HepG2 (cell line): ENCODE data around the gene ABI3BP. TPM values are rescaled to one million over a fixed set of nuclear protein-coding genes. Genes with fewer than 3 reads are reported as not detected.

Experiments used
- ARID4A ChIP-seq: sonication (generic); formaldehyde crosslinking; IDR thresholded peaks from 2 replicates; pipeline ENCODE4 v1.5.0; 2020; ENCODE audit warnings: mild to moderate bottlenecking, missing genetic modification reagents, borderline replicate concordance
- CC2D1A ChIP-seq: sonication (generic); formaldehyde crosslinking; IDR thresholded peaks from 2 replicates; pipeline ENCODE4 v1.8.1; 2023; ENCODE audit warnings: mild to moderate bottlenecking, missing genetic modification reagents
- DRAP1 ChIP-seq: IDR thresholded peaks from 2 replicates; pipeline ENCODE4 v1.6.1; 2016; ENCODE audit warnings: missing genetic modification reagents, missing compliant biosample characterization
- ELF3 ChIP-seq: IDR thresholded peaks from 2 replicates; pipeline ENCODE4 v1.6.1; 2016; ENCODE audit warnings: missing genetic modification reagents, missing compliant biosample characterization
- ERF ChIP-seq: IDR thresholded peaks from 2 replicates; pipeline ENCODE4 v1.6.1; 2018; ENCODE audit warnings: missing biosample characterization, missing genetic modification reagents
- KLF12 ChIP-seq: sonication (generic); formaldehyde crosslinking; IDR thresholded peaks from 2 replicates; pipeline ENCODE4 v1.4.0; 2020; ENCODE audit warnings: missing genetic modification reagents, borderline replicate concordance
- KLF13 ChIP-seq: sonication (generic); formaldehyde crosslinking; IDR thresholded peaks from 2 replicates; pipeline ENCODE4 v1.4.0; 2020; ENCODE audit warnings: mild to moderate bottlenecking, missing genetic modification reagents
- NFAT5 ChIP-seq: sonication (generic); formaldehyde crosslinking; IDR thresholded peaks from 2 replicates; pipeline ENCODE4 v1.4.0; 2020; ENCODE audit warnings: missing genetic modification reagents
- NFIC ChIP-seq: IDR thresholded peaks from 2 replicates; pipeline ENCODE4 v1.6.1; 2012; ENCODE audit warnings: mild to moderate bottlenecking, low read length, inconsistent platforms
- NR2F1 ChIP-seq, 2 experiments: fragments of 450-650 bp in 1 of 2; formaldehyde crosslinking in 1 of 2; IDR thresholded peaks; 2 replicates each; pipeline versions ENCODE4 v1.5.0 to v1.6.1; 2016 to 2020; ENCODE audit warnings: mild to moderate bottlenecking in 1 of 2, missing compliant biosample characterization in 1 of 2, missing genetic modification reagents in 1 of 2, moderate library complexity in 1 of 2
- SP140L ChIP-seq: sonication (generic); formaldehyde crosslinking; IDR thresholded peaks from 2 replicates; pipeline ENCODE4 v1.4.0; 2020; ENCODE audit warnings: missing genetic modification reagents, borderline replicate concordance
- THYN1 ChIP-seq: sonication (generic); formaldehyde crosslinking; IDR thresholded peaks from 2 replicates; pipeline ENCODE4 v1.8.1; 2023; ENCODE audit warnings: low read depth, mild to moderate bottlenecking, moderate library complexity, missing genetic modification reagents, borderline replicate concordance
- XRCC5 ChIP-seq: fragments of 200-400 bp; formaldehyde crosslinking; optimal IDR thresholded peaks from 2 replicates; pipeline ENCODE3; 2017; ENCODE audit warnings: mild to moderate bottlenecking, low read length
- ZIK1 ChIP-seq: sonication (generic); formaldehyde crosslinking; IDR thresholded peaks from 2 replicates; pipeline ENCODE4 v1.5.0; 2020; ENCODE audit warnings: mild to moderate bottlenecking, low read depth, missing genetic modification reagents, borderline replicate concordance
- ZNF124 ChIP-seq: sonication (generic); formaldehyde crosslinking; IDR thresholded peaks from 2 replicates; pipeline ENCODE4 v1.4.0; 2020; ENCODE audit warnings: missing genetic modification reagents
- ZNF274 ChIP-seq: sonication (generic); formaldehyde crosslinking; IDR thresholded peaks from 2 replicates; pipeline ENCODE4 v1.5.1; 2020; ENCODE audit warnings: mild to moderate bottlenecking, missing genetic modification reagents
- ZNF510 ChIP-seq: sonication (generic); formaldehyde crosslinking; IDR thresholded peaks from 2 replicates; pipeline ENCODE4 v1.4.0; 2020; ENCODE audit warnings: low read depth, mild to moderate bottlenecking, missing genetic modification reagents
- ZNF547 ChIP-seq: sonication (generic); formaldehyde crosslinking; IDR thresholded peaks from 2 replicates; pipeline ENCODE4 v1.5.1; 2020; ENCODE audit warnings: mild to moderate bottlenecking, missing genetic modification reagents
- ZNF563 ChIP-seq: sonication (generic); formaldehyde crosslinking; IDR thresholded peaks from 2 replicates; pipeline ENCODE4 v1.8.0; 2022; ENCODE audit warnings: mild to moderate bottlenecking, moderate library complexity, missing genetic modification reagents
- ZNF776 ChIP-seq: sonication (generic); formaldehyde crosslinking; IDR thresholded peaks from 2 replicates; pipeline ENCODE4 v1.4.0; 2020; ENCODE audit warnings: mild to moderate bottlenecking, missing genetic modification reagents
- polyA plus RNA-seq, 8 experiments: library from polyadenylated mRNA; depleted of rRNA in 3 of 8; stranded (reverse) in 7 of 8; unstranded in 1 of 8; fragments of >200 nt; fragmentation: Illumina TruSeq in 4 of 8; extraction: Trizol in 4 of 8; gene quantifications; 2 replicates each; pipeline versions ENCODE4 v1.2.1 to v1.2.3, GENCODE V29; 2011 to 2016; ENCODE audit warnings: low read depth in 4 of 8, missing spikeins in 1 of 8, mixed read lengths in 1 of 8; ENCODE audit not compliant: insufficient read depth in 1 of 8
- total RNA-seq, 5 experiments: library from RNA; depleted of rRNA; stranded (reverse); fragments of >200 nt; fragmentation: Illumina TruSeq; extraction: Trizol; gene quantifications; 2 replicates each; pipeline ENCODE4 v1.2.3, GENCODE V29; 2016; ENCODE audit warnings: low read depth in 1 of 5

Gene ABI3BP
- total and polyA plus RNA-seq, 2 of the 13 experiments (the other 11 are each of a cell fraction or from before 2014, with no cell fraction given) = not detected

GRCh38 chr3:100708989-100709841 lies 284.0 kb downstream of the ABI3BP start, which contains the start of gene TFG (continued):
- TF ChIP-seq ELF3 (CRISPR knock-in tag) (peak; percentile 46), KLF12 (CRISPR knock-in tag) (no peak; the same call in 1 of the 2 replicates), NFIC (no peak), THYN1 (no peak), ZNF510 (CRISPR knock-in tag) (peak; percentile 55; the same call in 1 of the 2 replicates), CC2D1A (CRISPR knock-in tag) (no peak), ZNF776 (peak; percentile 89), ZNF547 (CRISPR knock-in tag) (peak; percentile 31; the same call in 1 of the 2 replicates), ERF (CRISPR knock-in tag) (peak; percentile 42; the same call in 1 of the 2 replicates), NR2F1 (CRISPR knock-in tag; IDR thresholded peaks at IDR 0.05) (no peak), SP140L (CRISPR knock-in tag) (no peak), KLF13 (CRISPR knock-in tag) (no peak), ZNF124 (CRISPR knock-in tag) (no peak; the same call in 1 of the 2 replicates), XRCC5 (no peak), ARID4A (CRISPR knock-in tag) (peak; percentile 71; the same call in 1 of the 2 replicates), ZNF563 (CRISPR knock-in tag) (peak; percentile 89), ZNF274 (CRISPR knock-in tag) (no peak), ZIK1 (CRISPR knock-in tag) (no peak), NFAT5 (CRISPR knock-in tag) (peak; percentile 51; the same call in 1 of the 2 replicates), DRAP1 (CRISPR knock-in tag) (peak; percentile 92)
